ENCODE data around the gene CRYL1.

CRYL1 gene

DNA sequence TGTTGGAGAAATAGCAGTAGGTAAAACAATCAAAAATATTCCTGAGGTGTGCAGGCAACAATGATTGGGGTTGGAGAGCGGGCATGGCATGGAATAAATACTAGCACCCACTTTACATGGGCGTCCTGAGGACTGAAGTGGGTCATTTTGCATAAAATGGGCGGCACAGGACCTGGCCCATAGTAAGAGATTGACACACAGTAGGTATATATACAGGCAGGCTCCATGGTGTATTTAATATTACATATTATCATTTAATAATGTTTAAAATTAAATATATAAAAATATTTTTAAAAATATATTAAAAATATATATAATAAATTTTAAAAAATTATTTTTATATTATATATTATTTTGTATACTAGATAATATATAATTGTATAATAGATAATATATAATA lies 48.3 kb downstream of the CRYL1 start:
- DNase-seq (ENCODE audit: insufficient read length, low spot score) (no peak), FAIRE-seq (no peak)
- TF ChIP-seq, protein P1, sequence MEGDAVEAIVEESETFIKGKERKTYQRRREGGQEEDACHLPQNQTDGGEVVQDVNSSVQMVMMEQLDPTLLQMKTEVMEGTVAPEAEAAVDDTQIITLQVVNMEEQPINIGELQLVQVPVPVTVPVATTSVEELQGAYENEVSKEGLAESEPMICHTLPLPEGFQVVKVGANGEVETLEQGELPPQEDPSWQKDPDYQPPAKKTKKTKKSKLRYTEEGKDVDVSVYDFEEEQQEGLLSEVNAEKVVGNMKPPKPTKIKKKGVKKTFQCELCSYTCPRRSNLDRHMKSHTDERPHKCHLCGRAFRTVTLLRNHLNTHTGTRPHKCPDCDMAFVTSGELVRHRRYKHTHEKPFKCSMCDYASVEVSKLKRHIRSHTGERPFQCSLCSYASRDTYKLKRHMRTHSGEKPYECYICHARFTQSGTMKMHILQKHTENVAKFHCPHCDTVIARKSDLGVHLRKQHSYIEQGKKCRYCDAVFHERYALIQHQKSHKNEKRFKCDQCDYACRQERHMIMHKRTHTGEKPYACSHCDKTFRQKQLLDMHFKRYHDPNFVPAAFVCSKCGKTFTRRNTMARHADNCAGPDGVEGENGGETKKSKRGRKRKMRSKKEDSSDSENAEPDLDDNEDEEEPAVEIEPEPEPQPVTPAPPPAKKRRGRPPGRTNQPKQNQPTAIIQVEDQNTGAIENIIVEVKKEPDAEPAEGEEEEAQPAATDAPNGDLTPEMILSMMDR (IDR thresholded peaks at IDR 0.05; ENCODE audit: insufficient read depth, missing control alignments): no peak

DNA sequence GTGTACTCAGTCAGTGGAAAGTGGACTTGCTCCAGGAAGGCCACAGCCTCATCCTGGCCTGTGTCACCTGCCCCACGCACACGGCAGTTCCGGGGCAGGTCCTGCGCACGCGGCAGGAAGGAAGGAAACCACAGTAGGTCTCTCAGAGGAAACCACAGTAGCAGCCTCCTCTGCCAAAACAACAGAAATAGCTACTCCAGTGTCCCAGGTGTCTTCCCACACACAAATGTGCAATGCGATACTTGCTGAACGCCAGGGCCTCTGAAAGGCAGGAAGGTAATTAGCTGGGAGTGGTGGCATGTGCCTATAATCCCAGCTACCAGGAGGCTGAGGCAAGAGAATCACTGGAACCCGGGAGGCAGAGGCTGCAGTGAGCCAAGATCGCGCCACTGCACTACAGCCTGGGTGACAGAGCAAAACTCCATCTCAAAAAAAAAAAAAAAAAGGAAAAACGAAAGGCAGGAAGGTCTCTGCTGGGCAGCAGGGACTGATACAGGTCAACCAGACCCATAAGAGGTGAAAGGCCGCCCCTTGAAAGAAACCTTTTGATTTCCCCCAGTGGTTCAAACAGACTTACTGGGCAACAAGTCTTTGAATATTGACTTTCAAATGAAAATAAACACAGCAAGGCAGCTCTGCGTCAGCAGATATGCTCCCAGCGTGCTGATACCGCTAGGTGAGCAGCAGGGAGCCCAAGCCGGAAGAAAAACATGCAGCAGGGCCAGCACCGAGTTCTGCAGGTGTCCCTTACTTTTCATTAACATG lies 49.5 kb downstream of the CRYL1 start:
- DNase-seq (ENCODE audit: insufficient read length, low spot score): no peak
- no peak for FAIRE-seq
- TF ChIP-seq, protein P1 (IDR thresholded peaks at IDR 0.05; ENCODE audit: insufficient read depth, missing control alignments): no peak

DNA sequence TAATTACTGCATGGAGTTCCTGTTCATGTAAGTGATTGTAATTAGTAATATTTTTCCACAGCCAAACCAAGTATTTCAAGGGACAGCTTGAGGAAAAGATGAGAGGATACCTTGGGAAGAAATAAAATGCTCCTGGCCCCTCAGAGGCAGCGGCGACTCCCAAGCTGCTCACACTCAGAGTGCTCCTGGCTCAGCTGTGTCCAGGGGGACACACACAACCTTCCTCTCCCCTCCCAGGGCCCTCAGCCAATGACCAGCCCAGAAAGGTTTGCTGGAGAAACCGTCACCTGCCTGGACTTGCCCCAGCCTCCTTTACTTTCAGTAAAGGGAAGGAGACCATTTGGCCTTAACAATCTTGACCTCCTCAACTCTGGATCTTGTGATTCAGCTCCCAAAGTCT lies 51.1 kb downstream of the CRYL1 start:
- FAIRE-seq: no peak
- TF ChIP-seq, protein P1 (IDR thresholded peaks at IDR 0.05; ENCODE audit: insufficient read depth, missing control alignments): no peak
- no peak for DNase-seq (ENCODE audit: insufficient read length, low spot score)

DNA sequence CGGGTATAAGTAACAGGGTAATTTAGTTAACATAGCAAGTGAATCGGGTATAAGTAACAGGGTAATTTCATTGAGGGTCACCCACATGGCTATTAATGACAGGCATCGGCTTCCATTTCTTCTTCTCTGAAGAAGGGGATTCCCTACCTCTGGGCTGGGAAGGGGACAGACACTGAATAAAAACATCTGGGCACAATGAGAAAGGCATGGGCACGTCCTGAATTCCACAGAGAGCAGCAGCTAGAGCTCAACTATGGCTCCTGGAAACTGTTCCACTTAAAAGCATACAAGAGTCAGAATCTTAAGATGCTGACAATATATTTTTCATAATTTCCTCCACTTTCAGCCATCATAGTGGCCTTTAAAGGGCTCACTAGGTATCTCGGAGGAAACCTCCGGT lies 51.8 kb downstream of the CRYL1 start:
- no peak for DNase-seq (ENCODE audit: insufficient read length, low spot score)
- no peak for FAIRE-seq

DNA sequence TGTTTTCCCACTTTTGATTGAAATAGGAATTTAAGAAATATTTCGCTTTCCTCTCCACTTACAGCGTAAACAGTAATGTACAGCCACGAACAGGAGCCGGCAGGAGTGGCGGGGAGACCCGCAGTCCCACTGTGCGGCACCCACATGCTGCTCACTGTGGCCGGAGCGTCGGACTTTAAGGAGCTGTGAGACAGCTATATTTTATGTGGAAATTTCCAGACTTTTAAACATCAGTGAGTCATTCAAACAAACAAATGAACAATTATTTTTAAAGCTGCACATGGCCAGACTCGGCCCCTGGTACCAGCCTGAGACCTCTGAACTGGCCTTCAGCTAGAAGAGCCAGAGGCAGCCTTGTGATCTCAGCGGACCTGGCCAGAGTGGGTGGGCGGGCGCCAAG lies 52.5 kb downstream of the CRYL1 start:
- DNase-seq (ENCODE audit: insufficient read length, low spot score) (no peak), FAIRE-seq (no peak)

More for the DNA sequence above, 51.8 kb downstream of the CRYL1 start:
- TF ChIP-seq, protein P1 (IDR thresholded peaks at IDR 0.05; ENCODE audit: insufficient read depth, missing control alignments): no peak

DNA sequence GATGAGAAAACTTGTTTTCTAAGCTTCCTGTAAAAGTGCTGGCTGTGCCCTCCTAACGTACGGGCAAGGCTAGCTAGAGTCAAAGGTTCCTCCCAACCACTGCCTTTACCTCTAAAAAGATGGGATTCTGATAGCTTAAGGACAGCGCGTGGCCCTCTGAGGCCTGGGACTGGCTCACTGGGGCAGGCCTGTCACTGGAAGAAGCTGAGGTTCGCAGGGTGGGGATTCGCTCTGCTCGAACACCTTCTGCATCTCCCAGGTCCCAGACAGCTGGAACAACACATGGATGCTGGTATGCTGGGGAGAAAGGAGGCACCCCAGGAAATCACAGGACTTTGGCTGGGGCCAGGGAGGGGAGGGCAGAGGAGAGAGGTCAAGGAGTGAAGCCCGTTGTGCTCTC lies 53.1 kb downstream of the CRYL1 start:
- TF ChIP-seq, protein P1 (IDR thresholded peaks at IDR 0.05; ENCODE audit: insufficient read depth, missing control alignments): no peak
- no peak for FAIRE-seq

More for the DNA sequence above, 52.5 kb downstream of the CRYL1 start:
- TF ChIP-seq, protein P1 (IDR thresholded peaks at IDR 0.05; ENCODE audit: insufficient read depth, missing control alignments): no peak

DNA sequence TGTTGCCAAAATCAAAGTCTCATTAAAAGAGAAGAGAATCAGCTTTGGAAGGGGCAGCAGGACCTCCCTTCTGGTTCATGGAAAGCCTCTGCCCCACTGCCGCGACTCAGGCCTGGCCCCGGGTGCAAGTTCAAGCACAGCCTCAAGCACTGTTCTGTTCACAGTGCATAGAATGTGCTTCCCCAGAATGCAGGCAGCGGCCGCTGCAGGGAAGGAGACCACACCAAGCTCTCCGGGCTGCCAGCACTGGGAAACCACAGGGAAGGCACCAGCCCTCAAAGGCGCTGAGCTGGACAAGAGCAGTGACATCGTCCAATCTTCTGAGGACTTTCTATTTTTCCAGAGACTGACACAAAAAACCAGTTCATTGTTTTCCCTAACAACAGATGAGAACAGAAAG lies 55.5 kb downstream of the CRYL1 start:
- FAIRE-seq (no peak), DNase-seq (ENCODE audit: insufficient read length, low spot score) (no peak)
- TF ChIP-seq, protein P1 (IDR thresholded peaks at IDR 0.05; ENCODE audit: insufficient read depth, missing control alignments): no peak

More for the DNA sequence above, 53.1 kb downstream of the CRYL1 start:
- DNase-seq (ENCODE audit: insufficient read length, low spot score): no peak

Measured in D721Med (cell line).